OCI-LY1 (cell line): ENCODE results near the gene CDC45.
A peak's percentile ranks its signal among the peaks of the same experiment; 100 is the strongest.

Source experiments
- H2AFZ ChIP-seq: fragments of 200-600 bp; sonication (generic), shearing (Covaris generic); 2 replicates; pipeline ENCODE4 v1.6.0; 2014; ENCODE audit warnings: antibody characterized with exemption, mild to moderate bottlenecking, low read length
- H3F3A ChIP-seq: fragments of 200-600 bp; sonication (generic), shearing (Covaris generic); 2 replicates; pipeline ENCODE4 v1.6.0; 2014; ENCODE audit warnings: mild to moderate bottlenecking, antibody characterized with exemption, low read length, moderate library complexity; ENCODE audit not compliant: insufficient read depth
- H3K27ac ChIP-seq: fragments of 200-600 bp; sonication (generic); 2 replicates; pipeline ENCODE4 v1.5.1; 2014; ENCODE audit warnings: low read length, mixed run types, mild to moderate bottlenecking, low read depth; ENCODE audit not compliant: poor library complexity, severe bottlenecking
- H3K27me3 ChIP-seq: fragments of 200-600 bp; sonication (generic); 2 replicates; pipeline ENCODE4 v1.6.0; 2014; ENCODE audit warnings: antibody characterized with exemption, mild to moderate bottlenecking, low read length, moderate library complexity; ENCODE audit not compliant: insufficient read depth
- H3K36me3 ChIP-seq: fragments of 200-600 bp; sonication (generic); 2 replicates; pipeline ENCODE4 v1.6.1; 2014; ENCODE audit warnings: mild to moderate bottlenecking, antibody characterized with exemption, low read length, moderate library complexity, mixed read lengths; ENCODE audit not compliant: insufficient read depth
- H3K4me1 ChIP-seq: fragments of 200-600 bp; sonication (generic); 2 replicates; pipeline ENCODE4 v1.5.1; 2014; ENCODE audit warnings: mild to moderate bottlenecking, low read length, moderate library complexity; ENCODE audit not compliant: insufficient read depth, severe bottlenecking
- H3K4me2 ChIP-seq: fragments of 200-600 bp; sonication (generic), shearing (Covaris generic); 2 replicates; pipeline ENCODE4 v1.6.1; 2014; ENCODE audit warnings: low read length
- H3K4me3 ChIP-seq: fragments of 200-600 bp; sonication (generic); 2 replicates; pipeline ENCODE4 v1.5.1; 2014; ENCODE audit warnings: low read length, low read depth, mild to moderate bottlenecking, mixed read lengths; ENCODE audit not compliant: poor library complexity, severe bottlenecking
- H3K79me2 ChIP-seq: fragments of 200-600 bp; shearing (Covaris generic); 2 replicates; pipeline ENCODE4 v1.6.1; 2016; ENCODE audit warnings: mixed run types, low read length, mixed read lengths; ENCODE audit not compliant: insufficient read depth
- H3K9ac ChIP-seq: fragments of 200-600 bp; sonication (generic), shearing (Covaris generic); 2 replicates; pipeline ENCODE4 v1.6.1; 2014; ENCODE audit warnings: mild to moderate bottlenecking, low read length, mixed read lengths
- H3K9me2 ChIP-seq: fragments of 200-600 bp; sonication (generic), shearing (Covaris generic); 2 replicates; pipeline ENCODE4 v1.6.1; 2014; ENCODE audit warnings: low read depth, mild to moderate bottlenecking, low read length, mixed read lengths
- H3K9me3 ChIP-seq: fragments of 200-600 bp; shearing (Covaris generic); 2 replicates; pipeline ENCODE4 v1.6.1; 2014; ENCODE audit warnings: low read length, mixed read lengths
- H4K20me1 ChIP-seq: fragments of 200-600 bp; sonication (generic), shearing (Covaris generic); 2 replicates; pipeline ENCODE4 v1.6.0; 2016; ENCODE audit warnings: mild to moderate bottlenecking, low read length; ENCODE audit not compliant: insufficient read depth
- EZH2 ChIP-seq: fragments of 200-600 bp; sonication (generic), shearing (Covaris generic); IDR thresholded peaks from 2 replicates; pipeline ENCODE4 v1.8.0; 2017; ENCODE audit warnings: borderline replicate concordance, mixed run types, mild to moderate bottlenecking, antibody characterized with exemption, low read length, moderate library complexity, mixed read lengths
- TF ChIP-seq, protein P1 (sequence below): fragments of 200-600 bp; sonication (generic), shearing (Covaris generic); IDR thresholded peaks from 2 replicates; pipeline ENCODE4 v1.5.1; 2017; ENCODE audit warnings: mild to moderate bottlenecking, antibody characterized with exemption, low read length, moderate library complexity, mixed read lengths

Gene CDC45

DNA sequence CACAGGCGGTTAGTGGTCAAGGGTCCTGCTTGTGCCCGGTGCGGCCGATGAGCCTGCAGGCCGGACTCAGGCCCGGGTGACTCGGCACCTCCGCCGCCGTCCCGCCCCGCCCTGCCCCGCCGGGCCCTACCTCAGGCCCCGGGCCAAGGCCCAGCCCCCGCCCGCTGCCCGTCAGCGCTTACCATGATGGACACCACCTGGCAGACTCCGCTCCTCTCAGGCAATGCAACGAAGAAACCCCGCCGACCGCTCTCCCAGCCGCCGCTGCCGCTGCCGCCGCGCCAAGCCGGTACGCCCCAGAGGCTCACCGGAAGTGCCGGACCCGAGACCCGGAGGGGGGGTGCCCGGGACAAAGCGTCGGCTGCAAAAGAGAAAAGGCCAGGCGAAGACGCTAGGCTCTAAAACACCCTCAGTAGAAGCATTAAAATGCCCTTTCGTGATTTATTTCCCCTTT lies 792 bp upstream of the CDC45 start, which contains the start of gene UFD1:
TSS of gene UFD1 (minus strand) at position 293 of the 454 bp plus-strand sequence. CDS start at position 185, 108 bp downstream.
- peak within 1 kb of the TSS; percentile 90 for H3K4me3 ChIP-seq
- H3K36me3 ChIP-seq, result peaks cover 34% of the 10 kb centered on the region
- H3K27me3 ChIP-seq, result no peaks in the 10 kb centered on the region
- TF ChIP-seq EZH2, result no peak
- H4K20me1 ChIP-seq, result no peaks in the 10 kb centered on the region
- H2AFZ ChIP-seq, result no peak within 1 kb of the TSS; the same call in 1 of the 2 replicates
- H3F3A ChIP-seq, result no peaks in the 10 kb centered on the region
- no peaks in the 10 kb centered on the region for H3K9me2 ChIP-seq
- peak within 1 kb of the TSS; percentile 83 for H3K9ac ChIP-seq
- H3K9me3 ChIP-seq, result no peaks in the 10 kb centered on the region
- H3K4me1 ChIP-seq, result peaks cover 22% of the 10 kb centered on the region
- peak within 1 kb of the TSS; percentile 99 for H3K4me2 ChIP-seq
- peaks cover 39% of the 10 kb centered on the region for H3K79me2 ChIP-seq
- peak within 1 kb of the TSS; percentile 82 for H3K27ac ChIP-seq

- H3K27me3 ChIP-seq, result no peaks in the 10 kb centered on the region
- peak overlapping the region; percentile 90 for H3K4me3 ChIP-seq
- H3K9me3 ChIP-seq, result no peaks in the 10 kb centered on the region
- H3K79me2 ChIP-seq, result peaks cover 39% of the 10 kb centered on the region
- no peaks in the 10 kb centered on the region for H3K9me2 ChIP-seq
- H2AFZ ChIP-seq, result no peak overlapping the region
- peak overlapping the region; percentile 72 for H3K9ac ChIP-seq
- no peaks in the 10 kb centered on the region for H3F3A ChIP-seq
- H4K20me1 ChIP-seq, result no peaks in the 10 kb centered on the region
- peaks cover 22% of the 10 kb centered on the region for H3K4me1 ChIP-seq
- H3K4me2 ChIP-seq, result peak overlapping the region; percentile 99
- peaks cover 37% of the 10 kb centered on the region for H3K36me3 ChIP-seq
- H3K27ac ChIP-seq, result no peak overlapping the region
- TF ChIP-seq, protein P1, sequence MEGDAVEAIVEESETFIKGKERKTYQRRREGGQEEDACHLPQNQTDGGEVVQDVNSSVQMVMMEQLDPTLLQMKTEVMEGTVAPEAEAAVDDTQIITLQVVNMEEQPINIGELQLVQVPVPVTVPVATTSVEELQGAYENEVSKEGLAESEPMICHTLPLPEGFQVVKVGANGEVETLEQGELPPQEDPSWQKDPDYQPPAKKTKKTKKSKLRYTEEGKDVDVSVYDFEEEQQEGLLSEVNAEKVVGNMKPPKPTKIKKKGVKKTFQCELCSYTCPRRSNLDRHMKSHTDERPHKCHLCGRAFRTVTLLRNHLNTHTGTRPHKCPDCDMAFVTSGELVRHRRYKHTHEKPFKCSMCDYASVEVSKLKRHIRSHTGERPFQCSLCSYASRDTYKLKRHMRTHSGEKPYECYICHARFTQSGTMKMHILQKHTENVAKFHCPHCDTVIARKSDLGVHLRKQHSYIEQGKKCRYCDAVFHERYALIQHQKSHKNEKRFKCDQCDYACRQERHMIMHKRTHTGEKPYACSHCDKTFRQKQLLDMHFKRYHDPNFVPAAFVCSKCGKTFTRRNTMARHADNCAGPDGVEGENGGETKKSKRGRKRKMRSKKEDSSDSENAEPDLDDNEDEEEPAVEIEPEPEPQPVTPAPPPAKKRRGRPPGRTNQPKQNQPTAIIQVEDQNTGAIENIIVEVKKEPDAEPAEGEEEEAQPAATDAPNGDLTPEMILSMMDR, result no peak
- no peak for TF ChIP-seq EZH2
Measured at GRCh38 chr22:19480173-19480568, 451 bp downstream of the CDC45 start.

DNA sequence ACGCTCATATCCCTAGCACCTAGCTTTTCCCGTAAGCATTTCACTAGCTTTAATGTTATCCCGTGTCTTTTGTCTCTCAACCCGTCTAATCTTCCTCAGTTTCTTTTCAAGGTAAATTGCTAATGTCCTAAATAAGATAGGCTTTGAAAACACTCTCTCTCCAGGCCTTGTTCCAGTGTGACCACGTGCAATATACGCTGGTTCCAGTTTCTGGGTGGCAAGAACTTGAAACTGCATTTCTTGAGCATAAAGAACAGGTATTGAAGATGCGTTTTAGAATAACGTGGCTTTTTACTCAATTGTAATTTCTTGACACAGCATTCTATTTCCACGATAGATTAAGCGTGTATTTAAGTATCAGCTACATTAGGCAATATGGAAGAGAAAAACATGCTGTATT lies 1.1 kb downstream of the CDC45 start:
- Histone ChIP-seq H3K9ac (peak overlapping the region; percentile 72), H3K36me3 (peaks cover 38% of the 10 kb centered on the region), H3K9me2 (no peaks in the 10 kb centered on the region), H3K27ac (no peak overlapping the region), H3K4me1 (peaks cover 22% of the 10 kb centered on the region), H3K27me3 (no peaks in the 10 kb centered on the region), H2AFZ (no peak overlapping the region), H3K4me3 (peak overlapping the region; percentile 90), H3K4me2 (peak overlapping the region; percentile 99), H4K20me1 (no peaks in the 10 kb centered on the region), H3K9me3 (no peaks in the 10 kb centered on the region), H3F3A (no peaks in the 10 kb centered on the region), H3K79me2 (peaks cover 37% of the 10 kb centered on the region)
- no peak for TF ChIP-seq EZH2
- TF ChIP-seq, protein P1, result no peak

DNA sequence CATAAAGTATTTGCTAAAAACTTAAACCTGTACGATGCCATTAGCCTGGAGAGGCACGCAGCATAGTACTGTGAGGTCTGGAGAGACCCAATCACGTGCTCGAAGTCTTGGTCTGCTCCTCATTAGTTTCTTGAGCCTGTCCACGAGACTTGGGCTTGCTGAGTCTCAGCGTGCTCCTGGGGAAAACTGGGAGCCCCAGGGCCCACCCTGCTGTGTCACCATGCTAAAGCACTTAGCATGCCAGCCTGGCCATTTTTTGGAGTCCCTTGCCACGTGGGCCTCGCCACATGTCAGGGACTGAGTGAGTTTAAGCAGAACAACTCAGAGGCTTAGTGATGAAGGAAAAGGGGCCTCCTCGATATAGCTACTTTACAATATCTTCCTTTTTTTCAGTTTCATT lies 2.6 kb downstream of the CDC45 start:
- H3K27me3 ChIP-seq, result no peaks in the 10 kb centered on the region
- H3K9ac ChIP-seq, result no peak overlapping the region
- H3F3A ChIP-seq, result no peaks in the 10 kb centered on the region
- H2AFZ ChIP-seq, result no peak overlapping the region
- H3K9me3 ChIP-seq, result no peaks in the 10 kb centered on the region
- peaks cover 18% of the 10 kb centered on the region for H3K4me1 ChIP-seq
- H3K36me3 ChIP-seq, result peaks cover 45% of the 10 kb centered on the region
- peaks cover 24% of the 10 kb centered on the region for H3K79me2 ChIP-seq
- TF ChIP-seq, protein P1, result no peak
- TF ChIP-seq EZH2, result no peak
- no peak overlapping the region for H3K27ac ChIP-seq
- no peaks in the 10 kb centered on the region for H4K20me1 ChIP-seq
- H3K4me3 ChIP-seq, result no peak overlapping the region
- no peaks in the 10 kb centered on the region for H3K9me2 ChIP-seq
- H3K4me2 ChIP-seq, result no peak overlapping the region
